GM12864 (cell line): ENCODE results near the gene MYO9A.
"Not testable (repeated sequence)": the region's sequence is repeated elsewhere in the genome, so short reads cannot be mapped to it uniquely, and the experiment has no call there.

ENCODE experiments used
- DNase-seq: peaks from one replicate; pipeline ENCODE4 v3.0.0-alpha.2; 2011; ENCODE audit warnings: low read depth
- H3K4me3 ChIP-seq: 2 replicates; pipeline ENCODE4 v1.5.1; 2011; ENCODE audit warnings: mild to moderate bottlenecking, low read depth, low read length, control low read depth
- TF ChIP-seq, protein P1 (sequence below): IDR thresholded peaks from 2 replicates; pipeline ENCODE4 v1.5.1; 2011; ENCODE audit warnings: low read depth, mild to moderate bottlenecking, moderate library complexity, low read length, control low read depth, inconsistent platforms; ENCODE audit errors: missing control alignments

MYO9A gene

DNA sequence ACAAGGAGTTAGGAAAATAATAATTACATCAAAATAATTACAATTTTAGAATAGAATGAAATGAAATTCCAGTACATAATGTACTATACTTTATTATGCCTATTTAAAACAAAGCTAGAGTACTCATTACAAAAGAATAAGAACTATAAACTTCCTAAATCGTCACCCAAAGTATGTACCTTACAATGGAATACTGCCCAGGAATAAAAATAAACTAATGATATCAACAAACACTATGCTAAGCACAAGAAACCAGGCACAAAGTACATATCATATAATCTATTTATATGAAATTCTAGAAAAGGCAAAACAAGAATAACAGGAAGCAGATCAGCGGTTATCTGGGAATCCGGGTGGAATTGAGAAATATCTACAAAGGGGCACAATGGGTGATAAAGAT, 84.7 kb downstream of the MYO9A start:
- TF ChIP-seq, protein P1, sequence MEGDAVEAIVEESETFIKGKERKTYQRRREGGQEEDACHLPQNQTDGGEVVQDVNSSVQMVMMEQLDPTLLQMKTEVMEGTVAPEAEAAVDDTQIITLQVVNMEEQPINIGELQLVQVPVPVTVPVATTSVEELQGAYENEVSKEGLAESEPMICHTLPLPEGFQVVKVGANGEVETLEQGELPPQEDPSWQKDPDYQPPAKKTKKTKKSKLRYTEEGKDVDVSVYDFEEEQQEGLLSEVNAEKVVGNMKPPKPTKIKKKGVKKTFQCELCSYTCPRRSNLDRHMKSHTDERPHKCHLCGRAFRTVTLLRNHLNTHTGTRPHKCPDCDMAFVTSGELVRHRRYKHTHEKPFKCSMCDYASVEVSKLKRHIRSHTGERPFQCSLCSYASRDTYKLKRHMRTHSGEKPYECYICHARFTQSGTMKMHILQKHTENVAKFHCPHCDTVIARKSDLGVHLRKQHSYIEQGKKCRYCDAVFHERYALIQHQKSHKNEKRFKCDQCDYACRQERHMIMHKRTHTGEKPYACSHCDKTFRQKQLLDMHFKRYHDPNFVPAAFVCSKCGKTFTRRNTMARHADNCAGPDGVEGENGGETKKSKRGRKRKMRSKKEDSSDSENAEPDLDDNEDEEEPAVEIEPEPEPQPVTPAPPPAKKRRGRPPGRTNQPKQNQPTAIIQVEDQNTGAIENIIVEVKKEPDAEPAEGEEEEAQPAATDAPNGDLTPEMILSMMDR: no peak
- DNase-seq: no peak
- no peak overlapping the region for H3K4me3 ChIP-seq

DNA sequence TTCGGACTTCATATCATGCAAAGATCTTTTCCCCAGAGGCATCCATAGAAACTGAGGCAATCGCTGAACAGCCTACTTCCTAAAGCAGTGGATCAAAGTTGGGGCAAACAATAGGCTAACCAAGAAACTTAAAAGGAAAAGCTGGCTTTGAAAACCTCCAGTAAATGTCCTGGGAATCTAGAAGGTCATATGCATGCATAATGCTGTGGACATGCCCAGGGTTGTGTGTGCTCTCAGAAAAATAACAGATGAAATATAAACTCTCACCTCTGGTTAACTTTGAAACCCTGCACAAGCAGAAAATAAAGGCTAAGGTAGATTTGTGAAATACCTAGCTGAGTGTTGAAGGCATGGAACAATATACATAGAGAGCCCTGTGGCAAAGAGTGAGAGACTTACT, 96.3 kb downstream of the MYO9A start:
- DNase-seq: no peak
- TF ChIP-seq, protein P1: no peak
- no peak overlapping the region for H3K4me3 ChIP-seq

DNA sequence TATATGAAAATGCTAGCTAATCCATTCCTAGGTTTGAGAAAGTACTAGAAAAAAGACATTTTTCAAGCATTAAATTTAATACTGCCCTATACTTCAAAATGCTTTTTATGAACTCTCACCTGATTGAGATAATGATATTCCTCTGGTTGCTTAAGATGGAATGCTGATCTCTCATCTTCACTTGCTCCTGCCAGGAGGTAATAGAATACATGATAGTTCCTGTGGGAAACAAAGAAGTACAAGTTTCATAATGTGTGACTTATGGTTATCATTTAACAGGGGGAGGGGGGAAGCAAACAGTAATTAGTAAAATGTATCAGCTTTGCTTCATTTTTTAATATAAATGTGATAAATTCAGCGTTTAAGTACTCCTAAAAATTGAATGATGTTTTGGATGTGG, 97.2 kb downstream of the MYO9A start:
- TF ChIP-seq, protein P1: no peak
- DNase-seq: no peak

DNA sequence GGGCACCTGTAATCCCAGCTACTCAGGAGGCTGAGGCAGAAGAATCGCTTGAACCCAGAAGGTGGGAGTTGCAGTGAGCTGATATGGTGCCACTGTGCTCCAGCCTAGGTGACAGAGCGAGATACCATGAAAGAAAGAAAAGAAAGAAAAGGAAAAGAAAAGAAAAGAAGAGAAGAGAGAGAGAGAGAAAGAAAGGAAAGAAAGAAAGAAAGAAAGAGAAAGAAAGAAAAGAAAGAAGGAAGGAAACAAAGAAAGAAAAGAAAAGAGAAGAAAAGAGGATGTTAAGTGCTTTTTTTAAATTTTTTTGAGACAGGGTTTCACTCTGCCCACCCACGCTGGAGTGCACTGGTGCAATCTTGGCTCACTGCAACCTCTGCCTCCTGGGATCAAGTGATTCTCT, 103.4 kb downstream of the MYO9A start:
- not testable (repeated sequence) for DNase-seq, H3K4me3 ChIP-seq

More for the DNA sequence above, 97.2 kb downstream of the MYO9A start:
- H3K4me3 ChIP-seq: no peak overlapping the region

DNA sequence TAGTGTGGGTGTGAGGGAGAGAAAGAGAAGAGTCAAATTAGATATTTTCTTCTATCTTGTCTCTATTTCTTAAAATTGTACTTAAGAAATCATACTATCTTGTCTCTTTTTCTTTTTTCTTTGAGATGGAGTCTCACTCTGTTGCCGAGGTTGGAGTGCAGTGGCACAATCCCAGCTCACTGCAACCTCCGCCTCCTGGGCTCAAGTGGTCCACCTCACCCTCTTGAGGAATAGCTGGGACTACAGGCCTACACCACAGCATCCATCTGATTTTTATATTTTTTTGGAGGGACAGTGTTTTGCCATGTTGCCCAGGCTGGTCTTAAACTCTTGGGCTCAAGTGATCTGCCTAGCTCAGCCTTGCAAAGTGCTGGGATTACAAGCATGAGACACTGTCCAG, 104.2 kb downstream of the MYO9A start:
- TF ChIP-seq, protein P1: no peak
- DNase-seq: no peak
- H3K4me3 ChIP-seq: no peak overlapping the region

DNA sequence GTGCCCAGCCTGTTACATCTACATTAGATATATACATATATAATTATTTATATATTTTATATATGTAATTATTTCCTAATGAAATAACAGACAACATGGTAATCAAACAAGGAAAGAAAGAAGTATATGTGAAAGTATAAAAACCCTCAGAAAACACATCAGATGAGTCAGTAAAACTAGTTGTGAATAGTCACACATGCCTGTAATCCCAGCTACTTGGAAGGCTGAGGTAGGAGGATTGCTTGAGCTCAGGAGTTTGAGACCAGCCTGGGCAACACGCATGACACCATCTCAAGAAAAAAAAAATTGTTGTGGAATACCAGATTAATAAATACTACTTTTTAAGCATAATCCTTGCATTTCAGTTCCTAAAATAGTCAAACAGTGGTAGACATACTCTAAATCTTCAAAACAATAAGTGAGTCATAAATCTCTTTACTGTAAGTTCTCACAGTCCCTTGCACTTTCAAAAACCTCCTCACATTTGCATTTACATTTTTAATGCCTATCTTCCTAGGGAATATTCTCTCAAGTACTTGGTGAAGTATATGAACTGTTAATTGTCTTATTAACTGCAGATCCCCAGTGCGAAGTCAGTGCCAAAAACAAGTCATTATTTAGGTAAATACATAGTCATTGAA, 106.5 kb downstream of the MYO9A start:
- TF ChIP-seq, protein P1: no peak
- H3K4me3 ChIP-seq: no peak overlapping the region
- no peak for DNase-seq

DNA sequence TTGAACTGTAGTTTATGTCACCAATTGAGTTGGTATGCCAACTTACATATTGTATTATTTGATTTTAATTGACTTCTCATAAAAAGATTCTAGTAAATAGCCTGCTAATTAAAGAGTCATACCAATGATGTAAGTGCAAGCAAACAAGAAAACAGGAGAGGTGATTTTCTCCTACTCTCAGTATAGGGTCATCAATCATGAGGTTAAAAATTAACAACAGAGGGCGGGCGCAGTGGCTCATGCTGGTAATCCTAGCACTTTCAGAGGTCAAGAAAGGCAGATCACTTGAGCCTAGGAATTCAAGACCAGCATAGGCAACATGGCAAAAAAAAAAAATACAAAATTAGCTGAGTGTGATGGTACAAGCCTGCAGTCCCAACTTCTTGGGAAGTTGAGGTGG, 108.7 kb downstream of the MYO9A start:
- TF ChIP-seq, protein P1: no peak

More for the DNA sequence above, 108.7 kb downstream of the MYO9A start:
- no peak for DNase-seq
- no peak overlapping the region for H3K4me3 ChIP-seq
